HUES64 (cell line): ENCODE results near the gene SERPINB1.

Source experiments
- H3K27ac ChIP-seq: 2 replicates; pipeline ENCODE4 v1.7.0; 2013; ENCODE audit warnings: low read depth, low read length, inconsistent platforms
- H3K27me3 ChIP-seq: 2 replicates; pipeline ENCODE4 v1.6.1; 2013; ENCODE audit warnings: mild to moderate bottlenecking, low read length; ENCODE audit not compliant: insufficient read depth
- H3K36me3 ChIP-seq: 2 replicates; pipeline ENCODE4 v1.6.1; 2013; ENCODE audit warnings: mild to moderate bottlenecking, low read length; ENCODE audit not compliant: insufficient read depth
- H3K4me1 ChIP-seq: 2 replicates; pipeline ENCODE4 v1.6.1; 2013; ENCODE audit warnings: mild to moderate bottlenecking, low read length, moderate library complexity; ENCODE audit not compliant: insufficient read depth
- H3K4me3 ChIP-seq: 2 replicates; pipeline ENCODE4 v1.5.1; 2013; ENCODE audit warnings: mild to moderate bottlenecking, low read length, moderate library complexity
- H3K9ac ChIP-seq: 2 replicates; pipeline ENCODE4 v1.6.1; 2013; ENCODE audit warnings: mild to moderate bottlenecking, low read depth, low read length
- H3K9me3 ChIP-seq: 2 replicates; pipeline ENCODE4 v1.6.1; 2013; ENCODE audit warnings: low read depth, low read length; ENCODE audit not compliant: insufficient read depth
- WGBS: fragments of 150-250, 120-280 bp; methylation state at CpG from one replicate; pipeline ENCODE4 v1.1.7; 2013; ENCODE audit warnings: missing lambda C conversion rate; 5-methylcytosine and 5-hydroxymethylcytosine counted together

SERPINB1 gene

GRCh38 chr6:2800552-2801316, 40.9 kb downstream of the SERPINB1 start:
- no peaks in the 10 kb centered on the region for H3K36me3 ChIP-seq
- WGBS, result 95% methylated on average over 14 of the region's 14 CpGs
- H3K4me3 ChIP-seq, result no peak overlapping the region
- no peaks in the 10 kb centered on the region for H3K4me1 ChIP-seq
- H3K9ac ChIP-seq, result no peak overlapping the region
- no peaks in the 10 kb centered on the region for H3K9me3 ChIP-seq
- H3K27me3 ChIP-seq, result no peaks in the 10 kb centered on the region
- H3K27ac ChIP-seq, result no peak overlapping the region

- H3K4me1 ChIP-seq, result no peaks in the 10 kb centered on the region
- H3K9me3 ChIP-seq, result no peaks in the 10 kb centered on the region
- no peaks in the 10 kb centered on the region for H3K36me3 ChIP-seq
- H3K27me3 ChIP-seq, result no peaks in the 10 kb centered on the region
- WGBS, result 92% methylated on average over 11 of the region's 11 CpGs
- H3K4me3 ChIP-seq, result no peak overlapping the region
- H3K9ac ChIP-seq, result no peak overlapping the region
- no peak overlapping the region for H3K27ac ChIP-seq
Observed at GRCh38 chr6:2799936-2800527, 41.6 kb downstream of the SERPINB1 start.

- Histone ChIP-seq H3K36me3 (no peaks in the 10 kb centered on the region), H3K27ac (no peak overlapping the region), H3K9me3 (no peaks in the 10 kb centered on the region), H3K4me1 (no peaks in the 10 kb centered on the region), H3K9ac (no peak overlapping the region), H3K27me3 (no peaks in the 10 kb centered on the region), H3K4me3 (no peak overlapping the region)
- WGBS, result 87% methylated on average over 11 of the region's 11 CpGs
Observed at GRCh38 chr6:2798586-2799134, 43.0 kb downstream of the SERPINB1 start.

GRCh38 chr6:2797564-2798031, 44.1 kb downstream of the SERPINB1 start:
- H3K9ac ChIP-seq, result no peak overlapping the region
- 83% methylated on average over 3 of the region's 3 CpGs for WGBS

GRCh38 chr6:2796861-2797260, 44.8 kb downstream of the SERPINB1 start:
- Histone ChIP-seq H3K27ac (no peak overlapping the region), H3K4me1 (no peaks in the 10 kb centered on the region), H3K9me3 (no peaks in the 10 kb centered on the region), H3K4me3 (no peak overlapping the region), H3K36me3 (no peaks in the 10 kb centered on the region), H3K27me3 (no peaks in the 10 kb centered on the region), H3K9ac (no peak overlapping the region)
- WGBS, result 77% methylated on average over 6 of the region's 6 CpGs

More at GRCh38 chr6:2797564-2798031, 44.1 kb downstream of the SERPINB1 start:
- Histone ChIP-seq H3K27ac (no peak overlapping the region), H3K36me3 (no peaks in the 10 kb centered on the region), H3K4me3 (no peak overlapping the region), H3K27me3 (no peaks in the 10 kb centered on the region), H3K4me1 (no peaks in the 10 kb centered on the region), H3K9me3 (no peaks in the 10 kb centered on the region)

GRCh38 chr6:2795956-2796355, 45.7 kb downstream of the SERPINB1 start:
- Histone ChIP-seq H3K9me3 (no peaks in the 10 kb centered on the region), H3K9ac (no peak overlapping the region), H3K4me1 (peaks cover 2% of the 10 kb centered on the region), H3K4me3 (no peak overlapping the region), H3K36me3 (no peaks in the 10 kb centered on the region), H3K27ac (no peak overlapping the region), H3K27me3 (no peaks in the 10 kb centered on the region)
- 94% methylated on average over 16 of the region's 16 CpGs for WGBS

GRCh38 chr6:2795162-2795561, 46.5 kb downstream of the SERPINB1 start:
- H3K4me1 ChIP-seq, result peaks cover 5% of the 10 kb centered on the region

GRCh38 chr6:2794171-2794730, 47.4 kb downstream of the SERPINB1 start:
- no peaks in the 10 kb centered on the region for H3K36me3 ChIP-seq
- H3K9me3 ChIP-seq, result no peaks in the 10 kb centered on the region
- H3K27me3 ChIP-seq, result no peaks in the 10 kb centered on the region
- no peak overlapping the region for H3K9ac ChIP-seq
- H3K4me3 ChIP-seq, result no peak overlapping the region
- no peak overlapping the region for H3K27ac ChIP-seq
- WGBS, result 92% methylated on average over 5 of the region's 5 CpGs
- peaks cover 5% of the 10 kb centered on the region for H3K4me1 ChIP-seq

More at GRCh38 chr6:2795162-2795561, 46.5 kb downstream of the SERPINB1 start:
- Histone ChIP-seq H3K27me3 (no peaks in the 10 kb centered on the region), H3K4me3 (no peak overlapping the region), H3K36me3 (no peaks in the 10 kb centered on the region), H3K9ac (no peak overlapping the region), H3K27ac (no peak overlapping the region), H3K9me3 (no peaks in the 10 kb centered on the region)
- WGBS, result 97% methylated on average over 2 of the region's 2 CpGs

GRCh38 chr6:2793534-2794151, 48.0 kb downstream of the SERPINB1 start:
- WGBS, result 83% methylated on average over 9 of the region's 9 CpGs
- no peaks in the 10 kb centered on the region for H3K27me3 ChIP-seq
- H3K4me1 ChIP-seq, result peaks cover 5% of the 10 kb centered on the region
- no peak overlapping the region; the same call in 1 of the 2 replicates for H3K9ac ChIP-seq
- no peaks in the 10 kb centered on the region for H3K36me3 ChIP-seq
- no peaks in the 10 kb centered on the region for H3K9me3 ChIP-seq
- no peak overlapping the region for H3K27ac ChIP-seq
- H3K4me3 ChIP-seq, result no peak overlapping the region

- Histone ChIP-seq H3K27me3 (no peaks in the 10 kb centered on the region), H3K4me1 (peaks cover 5% of the 10 kb centered on the region), H3K27ac (no peak overlapping the region), H3K36me3 (peaks cover 2% of the 10 kb centered on the region; the same call in 1 of the 2 replicates), H3K4me3 (no peak overlapping the region), H3K9ac (no peak overlapping the region), H3K9me3 (no peaks in the 10 kb centered on the region)
- 95% methylated on average over 17 of the region's 17 CpGs for WGBS
Observed at GRCh38 chr6:2792330-2793110, 49.1 kb downstream of the SERPINB1 start.
